Activated CD4-positive, alpha-beta memory T cell treated with anti-CD3 and anti-CD28 coated beads for 36 hours (primary cell): ENCODE results near the gene DEPDC5. TPM values are rescaled to one million over a fixed set of nuclear protein-coding genes. Genes with fewer than 3 reads are reported as not detected.
A peak's percentile ranks its signal among the peaks of the same experiment; 100 is the strongest.

Experiments
- CTCF ChIA-PET: fragments of 350-600 bp; sonication (Branson Sonifier 250); formaldehyde crosslinking; loops from one replicate; lab custom pipeline; 2021; ENCODE audit warnings: antibody characterized with exemption, inconsistent platforms; lab: Charles Lee
- POLR2A ChIA-PET: fragments of 350-600 bp; sonication (Branson Sonifier 250); formaldehyde crosslinking; loops from one replicate; lab custom pipeline; 2021; ENCODE audit warnings: antibody characterized with exemption; lab: Charles Lee
- DNase-seq: peaks from one replicate; pipeline ENCODE4 v3.0.0-alpha.2; 2020
- H3K27ac Mint-ChIP-seq: one replicate; pipeline ENCODE4 v1.8.0; 2021; ENCODE audit warnings: mixed read lengths
- H3K27me3 Mint-ChIP-seq: one replicate; pipeline ENCODE4 v1.8.0; 2021; ENCODE audit warnings: mixed read lengths
- H3K36me3 Mint-ChIP-seq: one replicate; pipeline ENCODE4 v1.8.0; 2021; ENCODE audit warnings: mixed read lengths
- H3K4me1 Mint-ChIP-seq: one replicate; pipeline ENCODE4 v1.8.0; 2021; ENCODE audit warnings: low read depth, mixed read lengths
- H3K4me3 Mint-ChIP-seq: one replicate; pipeline ENCODE4 v1.8.0; 2021; ENCODE audit warnings: mild to moderate bottlenecking, mixed read lengths
- H3K9me3 Mint-ChIP-seq: one replicate; pipeline ENCODE4 v1.8.0; 2021; ENCODE audit warnings: mixed read lengths
- intact Hi-C: fragments of 100-400 bp; cut with micrococcal nuclease; formaldehyde crosslinking; loops from one replicate; pipeline ENCODE4 v1.15.1; 2023
- total RNA-seq, 2 experiments: library from RNA; stranded (reverse); gene quantifications; one replicate each; pipeline ENCODE4 v1.2.3, GENCODE V29; 2021

Gene DEPDC5
- total RNA-seq, 2 experiments from 2014 or later: 27.5 to 31.6 TPM

DNA sequence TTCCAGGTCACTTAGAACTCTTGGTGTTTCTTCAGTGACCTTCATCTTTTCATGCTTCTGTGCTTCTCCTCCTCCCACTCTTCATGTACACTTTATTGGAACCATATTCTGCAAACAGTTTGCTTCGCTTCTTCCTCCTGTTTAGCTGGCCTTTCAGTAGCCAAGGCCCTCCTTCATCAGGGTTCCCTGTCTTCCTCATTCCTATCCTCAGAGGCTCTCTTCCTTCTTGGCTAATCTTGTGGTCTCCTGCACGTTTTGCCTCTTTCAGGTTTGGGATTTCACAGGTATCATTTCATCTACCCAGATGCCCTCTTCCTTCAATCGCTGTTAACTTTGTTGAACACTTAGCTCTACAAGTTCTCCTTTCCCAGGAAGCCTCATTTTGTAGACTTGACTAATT is 66.8 kb downstream of the DEPDC5 start:
- ChIA-PET POLR2A (interaction anchor here (0.6 kb wide), 1 partner anchor 13 kb away, joined by 3 read pairs; no protein-coding TSS in a partner anchor), CTCF (no interaction called here)
- no peak overlapping the region for H3K27ac Mint-ChIP-seq
- peaks cover 13% of the 10 kb centered on the region for H3K4me1 Mint-ChIP-seq
- H3K4me3 Mint-ChIP-seq: no peak overlapping the region
- no peak for DNase-seq
- intact Hi-C loops: no loop called here
- H3K27me3 Mint-ChIP-seq: no peaks in the 10 kb centered on the region
- no peaks in the 10 kb centered on the region for H3K9me3 Mint-ChIP-seq
- H3K36me3 Mint-ChIP-seq: peaks cover 59% of the 10 kb centered on the region

DNA sequence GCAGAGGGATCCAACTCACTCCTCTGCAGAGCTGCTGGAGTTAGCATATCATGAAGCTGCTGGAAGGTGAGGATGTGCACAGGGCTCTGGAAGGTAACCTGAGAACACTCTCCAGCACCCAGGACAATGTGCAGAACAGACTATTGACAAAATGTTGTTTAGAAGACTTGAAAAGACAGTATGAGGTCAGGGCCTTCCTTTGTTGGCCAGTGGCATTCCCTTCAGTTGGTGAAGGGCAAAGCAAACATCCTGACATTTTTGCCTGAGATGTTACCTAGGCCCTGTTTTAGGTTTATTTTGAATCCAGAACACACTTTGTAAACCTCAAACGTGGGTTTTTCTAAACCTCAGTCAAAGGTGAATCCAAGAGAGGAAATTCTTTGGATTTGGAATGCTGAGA is 67.8 kb downstream of the DEPDC5 start:
- Mint-ChIP-seq H3K36me3 (peaks cover 58% of the 10 kb centered on the region), H3K4me3 (no peak overlapping the region), H3K9me3 (no peaks in the 10 kb centered on the region), H3K27ac (no peak overlapping the region), H3K27me3 (no peaks in the 10 kb centered on the region), H3K4me1 (peaks cover 13% of the 10 kb centered on the region)
- DNase-seq: no peak
- POLR2A ChIA-PET: no interaction called here
- CTCF ChIA-PET: interaction anchor here (1.0 kb wide), 1 partner anchor 149 kb away, joined by 3 read pairs; no protein-coding TSS in a partner anchor
- intact Hi-C loops: no loop called here

DNA sequence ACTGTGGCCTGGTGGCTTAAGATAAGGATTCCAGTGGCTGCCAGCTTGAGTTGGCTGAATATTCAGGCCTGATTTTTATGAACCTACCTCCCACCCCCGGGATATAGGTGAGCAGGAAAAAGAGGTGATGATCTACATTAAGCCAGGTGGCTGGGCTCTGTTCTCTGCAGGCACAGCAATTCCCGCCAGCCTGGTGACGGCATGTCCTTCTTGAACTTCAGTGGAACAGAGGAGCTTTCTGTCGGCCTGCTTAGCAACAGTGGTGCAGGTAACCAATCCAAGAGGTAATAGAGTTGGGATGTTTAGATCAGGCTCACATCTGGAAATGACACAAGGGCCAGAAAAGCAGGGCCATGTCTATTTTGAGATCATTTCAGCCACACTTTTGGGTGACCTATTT is 68.7 kb downstream of the DEPDC5 start:
- DNase-seq: no peak
- Mint-ChIP-seq H3K4me1 (peaks cover 13% of the 10 kb centered on the region), H3K9me3 (no peaks in the 10 kb centered on the region), H3K27ac (no peak overlapping the region), H3K4me3 (no peak overlapping the region), H3K36me3 (peaks cover 51% of the 10 kb centered on the region), H3K27me3 (no peaks in the 10 kb centered on the region)
- ChIA-PET CTCF (interaction anchor here (1.0 kb wide), 1 partner anchor 148 kb away, joined by 3 read pairs; no protein-coding TSS in a partner anchor), POLR2A (no interaction called here)
- intact Hi-C loops: no loop called here

DNA sequence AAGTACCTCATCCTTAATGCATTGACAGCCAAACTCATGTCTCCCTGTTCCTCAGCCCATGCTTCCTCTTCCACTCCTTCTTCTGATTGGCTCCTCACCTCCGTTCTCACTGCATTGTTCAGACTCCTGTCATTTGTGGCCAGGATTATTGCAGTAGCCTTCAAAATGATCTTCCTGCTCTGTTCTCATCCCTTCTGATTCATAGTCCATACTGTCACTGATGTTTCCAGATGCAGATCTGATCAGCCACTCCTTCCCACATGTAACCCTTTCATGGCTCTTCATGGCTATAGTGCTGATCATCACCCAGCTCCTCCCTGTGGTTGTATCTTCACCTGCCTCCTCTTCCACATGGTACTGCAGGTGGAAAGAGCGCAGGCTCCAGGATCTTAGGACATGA is 71.7 kb downstream of the DEPDC5 start:
- peaks cover 20% of the 10 kb centered on the region for H3K4me1 Mint-ChIP-seq
- intact Hi-C loops: loop anchor here (5.0 kb wide), 1 partner anchor 163 kb away; the partner anchor contains the start of gene PISD
- no peaks in the 10 kb centered on the region for H3K9me3 Mint-ChIP-seq
- DNase-seq: no peak
- H3K27me3 Mint-ChIP-seq: no peaks in the 10 kb centered on the region
- no peak overlapping the region for H3K4me3 Mint-ChIP-seq
- peaks cover 43% of the 10 kb centered on the region for H3K36me3 Mint-ChIP-seq
- no peak overlapping the region for H3K27ac Mint-ChIP-seq
- ChIA-PET CTCF (no interaction called here), POLR2A (no interaction called here)

DNA sequence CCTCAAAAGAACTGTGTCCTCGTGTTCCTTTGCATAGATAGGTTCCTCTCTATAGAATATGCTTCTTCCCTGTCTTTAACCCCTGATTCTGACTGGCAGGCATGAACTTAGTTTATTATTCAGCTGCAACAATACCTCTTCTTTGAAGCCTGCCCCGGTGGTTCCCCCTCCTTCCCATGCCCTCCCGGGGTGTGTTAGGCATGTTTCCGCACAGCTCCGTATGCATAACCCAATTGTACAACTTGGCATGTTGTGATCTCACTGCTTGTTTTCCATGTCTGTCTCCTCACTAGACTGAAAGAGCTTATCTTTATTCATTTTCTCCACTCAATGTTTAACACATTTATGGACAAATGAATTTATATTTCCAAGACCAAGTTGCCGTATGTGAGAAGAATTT is 72.6 kb downstream of the DEPDC5 start:
- intact Hi-C loops: loop anchor here (5.0 kb wide), 1 partner anchor 164 kb away; the partner anchor contains the start of gene PISD
- peaks cover 34% of the 10 kb centered on the region for H3K36me3 Mint-ChIP-seq

DNA sequence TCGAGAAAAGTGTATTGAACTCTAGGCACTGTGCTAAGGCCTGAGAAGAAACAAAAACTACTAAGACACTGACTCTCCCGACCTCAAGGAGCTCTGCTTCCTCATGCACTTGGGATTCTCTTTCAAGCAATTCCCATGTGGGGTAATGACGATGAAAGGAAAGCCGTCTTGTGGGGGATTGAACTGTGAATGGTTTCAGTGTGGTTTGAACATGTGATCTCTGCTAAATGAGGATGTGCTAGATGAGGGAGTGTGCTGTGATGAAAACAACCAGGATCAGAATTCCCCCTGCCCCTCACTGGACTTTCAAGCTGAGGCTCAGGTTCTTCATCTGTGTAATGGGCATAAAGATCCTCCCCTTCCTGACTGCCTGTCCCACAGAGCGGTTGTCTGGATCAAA is 74.9 kb downstream of the DEPDC5 start:
- intact Hi-C loops: loop anchor here (1.0 to 5.0 kb wide), 3 partner anchors 9 to 166 kb away; partner anchors contain the start of genes PISD and YWHAH
- peaks cover 31% of the 10 kb centered on the region for H3K4me1 Mint-ChIP-seq
- H3K4me3 Mint-ChIP-seq: no peak overlapping the region
- no peaks in the 10 kb centered on the region for H3K9me3 Mint-ChIP-seq
- no peak overlapping the region for H3K27ac Mint-ChIP-seq
- POLR2A ChIA-PET: interaction anchor here (0.5 to 1.5 kb wide), 2 partner anchors 67 to 121 kb away, joined by 3 read pairs; no protein-coding TSS in a partner anchor
- CTCF ChIA-PET: interaction anchor here (0.8 to 2.7 kb wide), 3 partner anchors 142 to 163 kb away, joined by 3 to 11 read pairs (median 4); no protein-coding TSS in a partner anchor
- H3K27me3 Mint-ChIP-seq: no peaks in the 10 kb centered on the region
- H3K36me3 Mint-ChIP-seq: peaks cover 31% of the 10 kb centered on the region
- DNase-seq: no peak

More for the DNA sequence above, 72.6 kb downstream of the DEPDC5 start:
- Mint-ChIP-seq H3K4me3 (no peak overlapping the region), H3K27ac (no peak overlapping the region), H3K27me3 (no peaks in the 10 kb centered on the region), H3K9me3 (no peaks in the 10 kb centered on the region), H3K4me1 (peaks cover 27% of the 10 kb centered on the region)
- CTCF ChIA-PET: no interaction called here
- POLR2A ChIA-PET: no interaction called here
- no peak for DNase-seq

DNA sequence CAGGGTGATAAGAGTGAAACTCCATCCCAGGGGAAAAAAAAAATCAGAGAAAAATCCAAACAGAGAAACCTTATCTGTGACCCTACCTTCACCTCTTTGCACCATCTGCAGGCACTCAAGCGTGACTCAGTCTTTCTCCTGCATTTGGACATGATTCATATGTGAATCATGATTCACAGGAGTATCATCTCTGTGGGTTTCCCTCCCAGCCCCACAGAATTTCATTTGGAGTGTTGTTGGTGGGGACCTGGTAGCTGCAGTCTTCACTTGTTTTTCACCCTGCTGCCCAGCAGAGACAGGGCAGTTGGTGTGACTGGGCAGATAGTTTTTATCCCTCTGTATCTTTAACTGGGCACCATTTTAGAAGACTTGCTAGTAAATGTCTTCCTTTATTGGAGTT is 75.7 kb downstream of the DEPDC5 start:
- intact Hi-C loops: loop anchor here (1.0 to 5.0 kb wide), 3 partner anchors 10 to 167 kb away; partner anchors contain the start of genes PISD and YWHAH
- peaks cover 33% of the 10 kb centered on the region for H3K36me3 Mint-ChIP-seq

DNA sequence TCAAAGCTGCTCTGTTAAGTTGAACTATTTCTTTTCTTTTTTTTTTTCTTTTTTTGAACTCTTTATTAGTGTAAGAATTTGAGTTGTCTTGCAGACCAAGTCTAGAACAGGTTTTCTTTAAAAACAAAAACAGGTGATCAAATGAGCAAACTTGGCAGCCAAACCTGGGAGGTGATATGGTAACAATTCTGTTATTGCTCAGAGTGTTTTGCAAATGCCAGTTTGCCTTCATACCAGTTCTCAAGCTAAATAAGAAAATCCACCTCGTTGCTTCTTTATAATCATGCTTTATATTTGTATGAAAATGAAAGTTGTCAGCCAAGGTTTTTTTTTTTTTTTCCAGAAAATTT is 76.9 kb downstream of the DEPDC5 start:
- peaks cover 33% of the 10 kb centered on the region for H3K36me3 Mint-ChIP-seq
- no peaks in the 10 kb centered on the region for H3K27me3 Mint-ChIP-seq
- H3K9me3 Mint-ChIP-seq: no peaks in the 10 kb centered on the region
- peak; percentile 12 for DNase-seq
- H3K4me1 Mint-ChIP-seq: peaks cover 31% of the 10 kb centered on the region
- ChIA-PET CTCF (interaction anchor here (0.7 to 2.7 kb wide), 4 partner anchors 140 to 274 kb away, joined by 3 to 11 read pairs (median 5); partner anchors contain the start of gene PISD), POLR2A (interaction anchor here (0.7 to 1.5 kb wide), 2 partner anchors 120 to 154 kb away, joined by 3 to 7 read pairs; no protein-coding TSS in a partner anchor)
- no peak overlapping the region for H3K27ac Mint-ChIP-seq
- intact Hi-C loops: no loop called here
- H3K4me3 Mint-ChIP-seq: no peak overlapping the region

More for the DNA sequence above, 75.7 kb downstream of the DEPDC5 start:
- Mint-ChIP-seq H3K9me3 (no peaks in the 10 kb centered on the region), H3K4me1 (peaks cover 31% of the 10 kb centered on the region), H3K27me3 (no peaks in the 10 kb centered on the region), H3K27ac (peak overlapping the region; percentile 57), H3K4me3 (no peak overlapping the region)
- CTCF ChIA-PET: interaction anchor here (0.6 to 2.7 kb wide), 3 partner anchors 141 to 185 kb away, joined by 3 to 11 read pairs (median 7); no protein-coding TSS in a partner anchor
- peak; percentile 78 for DNase-seq
- POLR2A ChIA-PET: interaction anchor here (0.5 to 1.5 kb wide), 4 partner anchors 10 to 122 kb away, joined by 3 to 7 read pairs (median 3); no protein-coding TSS in a partner anchor

DNA sequence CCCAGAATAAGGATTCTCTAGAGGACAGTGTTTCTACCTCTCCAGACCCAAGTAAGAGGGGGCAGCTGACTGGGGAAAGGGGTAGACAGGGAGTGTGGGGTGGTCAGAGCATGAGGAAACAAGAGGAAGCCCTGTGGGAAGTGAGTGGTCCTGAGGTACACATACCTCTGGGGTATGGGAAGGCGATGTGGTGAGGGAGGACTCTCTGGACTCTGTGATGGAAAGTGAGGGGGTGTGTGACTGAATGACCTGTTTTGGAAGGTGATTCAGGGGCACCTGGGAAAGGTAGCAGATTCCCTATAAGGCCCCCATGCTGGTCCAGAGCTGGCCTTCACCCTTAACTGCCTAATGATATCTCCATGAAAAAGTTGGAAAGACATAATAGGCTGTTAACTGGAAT is 80.1 kb downstream of the DEPDC5 start:
- ChIA-PET CTCF (no interaction called here), POLR2A (interaction anchor here (0.6 kb wide), 1 partner anchor 155 kb away, joined by 3 read pairs; no protein-coding TSS in a partner anchor)
- intact Hi-C loops: no loop called here
- Mint-ChIP-seq H3K4me3 (no peak overlapping the region), H3K36me3 (peaks cover 27% of the 10 kb centered on the region), H3K4me1 (peaks cover 27% of the 10 kb centered on the region), H3K9me3 (no peaks in the 10 kb centered on the region), H3K27me3 (no peaks in the 10 kb centered on the region), H3K27ac (no peak overlapping the region)
- DNase-seq: no peak

DNA sequence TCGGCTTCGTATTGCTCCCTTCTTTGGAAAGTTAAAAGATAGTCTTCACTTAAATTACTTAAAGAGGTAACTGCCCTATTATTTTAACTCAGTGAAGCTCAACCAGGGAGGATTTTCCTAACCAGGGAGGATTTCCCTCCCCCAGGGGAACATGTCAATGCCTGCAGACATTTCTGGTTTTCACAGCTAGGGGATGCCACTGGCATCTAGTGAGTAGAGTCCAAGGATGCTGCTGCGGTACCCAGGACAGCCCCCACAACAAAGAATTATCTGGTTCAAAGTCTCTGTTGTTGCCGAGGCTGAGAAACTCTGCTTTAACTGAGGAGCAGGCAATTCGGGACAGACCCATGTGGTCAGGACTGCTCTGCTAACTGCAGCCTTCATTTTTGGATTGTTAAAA is 82.2 kb downstream of the DEPDC5 start:
- no peak overlapping the region for H3K4me3 Mint-ChIP-seq
- H3K4me1 Mint-ChIP-seq: peaks cover 11% of the 10 kb centered on the region
- H3K27me3 Mint-ChIP-seq: no peaks in the 10 kb centered on the region
- CTCF ChIA-PET: no interaction called here
- H3K27ac Mint-ChIP-seq: no peak overlapping the region
- H3K36me3 Mint-ChIP-seq: peaks cover 33% of the 10 kb centered on the region
- no peak for DNase-seq
- H3K9me3 Mint-ChIP-seq: no peaks in the 10 kb centered on the region
- intact Hi-C loops: no loop called here
- POLR2A ChIA-PET: no interaction called here

DNA sequence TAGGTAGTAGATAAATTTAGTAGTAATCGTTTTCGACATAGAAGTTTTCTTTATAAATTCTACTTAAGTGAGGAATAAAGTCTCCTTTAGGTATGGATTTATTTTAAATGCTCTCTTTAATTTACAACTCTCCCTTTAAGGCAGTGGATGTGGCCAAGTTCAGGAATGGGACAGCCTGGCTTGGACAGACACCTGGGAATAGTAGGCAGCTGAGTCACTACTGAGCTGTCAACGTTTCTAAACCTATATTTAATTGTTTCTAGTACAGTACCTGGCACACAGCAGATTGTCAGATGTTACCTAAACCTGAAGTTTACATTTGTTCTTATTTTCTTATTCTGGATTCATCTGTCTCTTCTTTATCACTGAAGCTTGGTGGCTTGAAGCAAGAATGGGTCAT is 85.1 kb downstream of the DEPDC5 start:
- ChIA-PET CTCF (no interaction called here), POLR2A (no interaction called here)
- no peak overlapping the region for H3K4me3 Mint-ChIP-seq
- DNase-seq: no peak
- H3K36me3 Mint-ChIP-seq: peaks cover 41% of the 10 kb centered on the region
- H3K27me3 Mint-ChIP-seq: no peaks in the 10 kb centered on the region
- no peaks in the 10 kb centered on the region for H3K9me3 Mint-ChIP-seq
- intact Hi-C loops: no loop called here
- H3K4me1 Mint-ChIP-seq: peaks cover 12% of the 10 kb centered on the region
- H3K27ac Mint-ChIP-seq: no peak overlapping the region

DNA sequence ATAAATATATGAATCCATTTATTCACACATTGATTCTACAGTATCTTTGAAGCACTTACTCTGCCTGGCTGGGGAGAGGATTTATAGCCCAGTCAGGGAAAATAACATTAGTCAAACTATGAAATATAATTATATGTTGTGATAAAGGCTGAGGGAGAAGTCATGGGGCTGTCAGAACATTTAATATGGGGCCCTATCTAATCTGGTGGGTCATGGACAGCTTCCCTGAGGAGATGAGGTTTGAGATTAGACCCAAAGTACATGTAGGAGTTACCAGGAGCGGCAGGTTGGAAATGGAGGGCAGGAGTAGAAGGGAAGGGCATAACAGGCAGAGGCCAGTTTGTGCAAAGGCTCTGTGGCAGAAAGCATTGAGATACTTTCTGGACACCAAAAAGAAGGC is 86.2 kb downstream of the DEPDC5 start:
- DNase-seq: no peak
- no peaks in the 10 kb centered on the region for H3K9me3 Mint-ChIP-seq
- intact Hi-C loops: no loop called here
- H3K27me3 Mint-ChIP-seq: no peaks in the 10 kb centered on the region
- H3K27ac Mint-ChIP-seq: no peak overlapping the region
- CTCF ChIA-PET: no interaction called here
- peaks cover 43% of the 10 kb centered on the region for H3K36me3 Mint-ChIP-seq
- POLR2A ChIA-PET: no interaction called here
- peaks cover 12% of the 10 kb centered on the region for H3K4me1 Mint-ChIP-seq
- no peak overlapping the region for H3K4me3 Mint-ChIP-seq
